Hematopoietic multipotent progenitor cell treated with erythropoietin and hydrocortisone succinate and interleukin-3 and kit ligand, for 8 days (in vitro differentiated cells): ENCODE results near the gene ELN.
"Not testable (repeated sequence)": the region's sequence is repeated elsewhere in the genome, so short reads cannot be mapped to it uniquely, and the experiment has no call there.

Source experiments
- DNase-seq: peaks from one replicate; pipeline ENCODE4 v3.0.0-alpha.2; 2015

ELN gene

DNA sequence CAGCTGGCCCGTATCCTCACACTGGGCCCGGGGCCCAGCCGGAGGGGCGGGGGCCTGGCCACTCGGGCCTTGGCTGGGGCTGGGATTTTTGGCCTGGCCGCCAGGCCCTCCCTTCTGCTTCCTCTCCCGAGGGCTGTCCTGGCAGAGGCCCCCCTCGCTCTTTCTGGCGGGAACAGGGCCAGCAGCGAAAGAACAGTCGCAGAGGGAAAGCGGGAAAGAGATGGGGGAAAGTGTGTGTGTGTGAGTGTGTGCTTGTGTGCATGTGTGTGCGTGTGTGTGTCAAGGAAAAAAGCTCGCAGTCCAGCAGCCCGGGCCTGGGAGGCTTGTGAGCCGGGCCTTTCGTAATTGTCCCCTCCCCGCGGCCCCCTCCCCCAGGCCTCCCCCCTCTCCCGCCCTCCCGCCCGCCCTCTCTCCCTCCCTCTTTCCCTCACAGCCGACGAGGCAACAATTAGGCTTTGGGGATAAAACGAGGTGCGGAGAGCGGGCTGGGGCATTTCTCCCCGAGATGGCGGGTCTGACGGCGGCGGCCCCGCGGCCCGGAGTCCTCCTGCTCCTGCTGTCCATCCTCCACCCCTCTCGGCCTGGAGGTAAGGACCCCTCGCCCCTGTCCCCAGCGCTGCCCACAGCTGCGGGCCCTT, at the start of gene ELN:
Gene ELN (plus strand): TSS at position 491 of the 638 bp plus-strand sequence. CDS start 15 bp downstream, at position 506.
- DNase-seq = no peak

DNA sequence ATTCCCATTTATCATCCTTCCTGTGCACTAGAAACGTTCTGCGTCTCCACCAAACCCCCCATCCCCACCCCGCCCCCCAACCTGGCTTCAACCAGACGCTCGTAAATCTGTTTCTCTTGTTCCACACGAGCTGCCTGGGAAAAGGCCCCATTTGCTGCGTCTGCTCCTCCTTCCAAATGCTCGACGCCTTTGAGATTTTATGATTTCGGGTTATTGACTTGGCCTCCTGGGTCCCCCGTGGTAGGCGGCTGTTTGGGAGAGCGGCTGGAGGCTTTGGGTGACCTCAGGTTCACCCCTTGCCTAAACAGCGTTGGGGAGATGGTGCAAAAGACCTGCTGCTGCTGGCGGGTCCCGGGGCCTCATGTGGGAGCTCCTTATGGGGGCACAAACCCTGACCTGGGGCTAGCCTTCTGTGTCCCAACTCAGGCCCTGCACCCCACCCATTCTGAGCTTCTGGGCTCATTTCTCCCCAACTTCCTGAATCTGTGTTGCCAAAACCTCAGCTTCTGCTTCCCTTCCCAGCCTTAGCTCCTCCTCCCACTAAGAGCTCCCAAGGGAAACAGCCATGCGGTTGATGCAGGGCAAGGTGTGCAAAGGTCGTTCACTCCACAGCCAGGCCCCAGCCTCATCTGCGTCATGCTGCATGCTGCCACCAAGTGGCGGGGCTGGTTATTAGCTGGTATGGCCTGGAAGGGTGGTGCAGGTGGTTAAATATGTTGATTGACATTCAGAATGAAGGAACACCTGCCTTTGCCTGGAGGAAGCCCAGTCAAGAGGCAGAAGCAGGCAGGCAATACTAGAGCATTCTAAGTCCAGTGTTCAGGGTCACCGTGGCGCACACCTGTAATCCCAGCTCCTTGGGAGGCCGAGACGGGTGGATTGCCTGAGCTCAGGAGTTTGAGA, 49.1 kb upstream of the ELN start:
- DNase-seq = peak; percentile 66

DNA sequence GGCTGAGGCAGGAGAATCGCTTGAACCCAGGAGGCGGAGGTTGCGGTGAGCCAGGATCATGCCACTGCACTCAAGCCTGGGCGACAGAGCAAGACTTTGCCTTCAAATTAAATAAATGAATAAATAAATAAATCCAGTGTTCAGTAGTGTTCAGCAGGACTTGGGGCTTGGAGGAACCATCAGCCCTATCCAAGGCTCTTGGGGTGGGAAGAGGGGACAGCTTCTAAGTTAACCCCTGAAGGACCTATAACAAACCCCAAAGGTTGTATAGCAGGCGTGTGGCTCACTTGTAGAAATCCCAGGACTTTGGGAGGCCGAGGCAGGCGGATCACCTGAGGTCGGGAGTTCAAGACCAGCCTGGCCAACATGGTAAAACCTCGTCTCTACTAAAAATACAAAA, 48.3 kb upstream of the ELN start:
- not testable (repeated sequence) for DNase-seq

DNA sequence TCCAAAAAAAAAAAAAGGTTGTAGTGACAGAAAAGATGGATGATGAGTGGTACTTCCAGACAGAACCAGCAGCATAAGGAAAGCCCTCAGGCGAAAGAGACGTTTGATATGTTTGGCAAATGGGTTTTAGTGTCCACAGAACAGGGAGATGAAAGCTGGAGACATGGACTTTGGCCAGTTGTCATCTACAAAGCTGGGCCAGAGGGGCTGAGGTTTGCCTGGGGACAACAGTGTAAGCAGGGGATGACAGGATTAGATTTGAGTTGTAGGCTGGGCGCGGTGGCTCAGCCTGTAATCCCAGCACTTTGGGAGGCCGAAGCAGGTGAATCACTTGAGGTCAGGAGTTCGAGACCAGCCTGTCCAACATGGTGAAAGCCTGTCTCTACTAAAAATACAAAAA, 47.8 kb upstream of the ELN start:
- DNase-seq = no peak

DNA sequence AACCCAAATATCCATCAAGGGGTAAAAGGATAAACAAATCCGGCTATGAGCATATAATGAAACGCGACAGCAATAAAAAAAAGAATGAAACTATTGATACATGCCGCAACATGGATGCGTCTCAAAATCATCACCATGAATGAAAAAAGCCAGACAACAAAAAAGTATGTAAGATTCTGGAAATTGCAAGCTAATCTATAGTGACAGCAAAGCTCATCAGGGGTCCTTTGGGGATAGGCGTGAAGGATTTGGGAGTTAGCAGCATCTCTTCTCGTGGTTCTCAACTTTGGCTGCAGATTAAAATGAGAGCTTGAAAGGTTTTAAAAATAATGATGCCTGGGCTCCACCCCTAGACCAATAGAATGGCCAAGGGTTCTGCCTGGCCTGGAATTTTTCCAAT, 46.0 kb upstream of the ELN start:
- DNase-seq = no peak

DNA sequence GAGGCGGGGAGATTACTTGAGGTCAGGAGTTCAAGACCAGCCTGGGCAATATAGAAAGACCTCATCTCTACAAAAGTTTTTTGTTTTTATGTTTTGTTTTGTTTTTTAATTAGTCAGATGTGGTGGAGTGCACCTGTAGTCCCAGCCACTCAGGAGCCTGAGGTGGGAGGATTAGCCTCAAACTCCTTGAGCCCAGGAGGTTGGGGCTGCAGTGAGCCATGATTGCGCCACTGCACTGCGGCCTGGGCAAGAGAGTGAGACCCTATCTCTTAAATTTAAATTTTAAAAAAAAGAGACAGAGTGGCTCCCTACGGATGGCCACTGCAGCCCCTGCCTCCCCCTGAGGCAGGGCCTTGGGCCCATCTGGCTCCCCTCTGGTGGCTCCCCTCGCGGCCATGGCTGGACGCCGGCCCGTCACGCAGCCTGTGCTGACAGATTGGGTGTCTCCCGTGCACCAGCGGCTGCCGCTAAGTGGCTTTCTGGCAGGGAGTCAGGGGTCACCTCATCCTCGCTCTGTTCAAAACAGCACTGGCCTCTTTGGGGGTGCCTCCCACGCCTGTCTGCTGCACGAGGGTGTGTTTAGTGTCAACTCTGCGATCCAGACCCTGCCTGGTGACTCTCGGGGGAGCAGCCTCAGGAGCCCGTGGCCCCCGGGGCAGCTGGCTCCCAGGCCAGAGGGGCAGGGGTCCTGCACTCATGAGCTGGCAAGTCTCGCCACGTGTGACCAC, 44.4 kb upstream of the ELN start:
- no peak for DNase-seq

DNA sequence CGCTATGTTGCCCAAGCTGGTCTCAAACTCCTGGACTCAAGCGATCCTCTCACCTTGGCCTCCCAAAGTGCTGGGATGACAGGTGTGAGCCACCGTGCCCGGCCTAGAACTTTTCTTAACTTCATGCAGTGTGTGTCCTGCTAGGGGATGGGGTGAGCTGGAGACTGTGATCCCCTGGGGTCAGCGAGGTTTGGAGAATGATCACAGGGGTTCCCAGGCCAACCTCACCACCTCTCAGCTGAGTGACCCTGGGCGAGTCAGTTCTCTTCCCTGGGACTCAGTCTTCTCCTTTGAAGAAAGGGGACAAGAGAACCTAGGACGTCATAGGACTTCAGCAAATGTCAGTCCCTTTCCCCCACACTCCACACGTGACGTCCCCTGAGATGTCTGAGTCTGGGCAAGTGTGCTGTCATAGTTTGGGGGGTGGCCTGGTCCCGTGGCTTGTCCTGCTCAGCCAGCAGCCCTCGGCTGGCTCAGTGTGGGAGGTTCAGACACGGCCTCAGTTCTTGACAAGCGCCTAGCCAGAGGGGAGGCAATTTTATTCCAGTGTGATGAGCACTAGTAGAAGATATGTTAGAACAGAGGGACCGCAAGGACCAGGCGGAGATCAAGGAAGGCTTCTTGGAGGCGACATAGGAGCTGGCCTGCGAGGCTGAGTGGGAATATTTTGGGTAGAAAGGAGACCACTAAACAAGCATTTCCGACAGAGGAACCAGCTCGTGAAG, 43.3 kb upstream of the ELN start:
- DNase-seq = no peak

DNA sequence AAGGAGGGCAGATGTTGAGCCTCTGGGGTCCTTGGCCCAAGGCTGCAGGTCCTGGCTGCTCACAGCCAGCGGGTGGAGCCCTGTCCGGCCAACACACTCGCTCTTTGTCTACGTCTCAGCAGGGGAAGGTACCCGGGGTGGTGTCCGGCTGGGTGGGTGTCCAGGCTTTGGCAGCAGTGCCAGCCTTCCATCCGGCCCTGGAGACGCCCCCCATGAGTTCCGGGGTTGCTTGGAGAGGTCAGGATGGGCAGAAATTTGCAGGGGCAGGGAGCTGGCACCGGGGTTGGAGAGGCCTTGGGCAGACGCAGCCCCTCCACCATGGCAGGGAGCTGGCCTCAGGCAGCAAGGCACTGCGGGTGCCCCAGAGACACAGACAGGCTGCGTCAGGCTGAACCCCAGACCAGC, 42.2 kb upstream of the ELN start:
- no peak for DNase-seq

DNA sequence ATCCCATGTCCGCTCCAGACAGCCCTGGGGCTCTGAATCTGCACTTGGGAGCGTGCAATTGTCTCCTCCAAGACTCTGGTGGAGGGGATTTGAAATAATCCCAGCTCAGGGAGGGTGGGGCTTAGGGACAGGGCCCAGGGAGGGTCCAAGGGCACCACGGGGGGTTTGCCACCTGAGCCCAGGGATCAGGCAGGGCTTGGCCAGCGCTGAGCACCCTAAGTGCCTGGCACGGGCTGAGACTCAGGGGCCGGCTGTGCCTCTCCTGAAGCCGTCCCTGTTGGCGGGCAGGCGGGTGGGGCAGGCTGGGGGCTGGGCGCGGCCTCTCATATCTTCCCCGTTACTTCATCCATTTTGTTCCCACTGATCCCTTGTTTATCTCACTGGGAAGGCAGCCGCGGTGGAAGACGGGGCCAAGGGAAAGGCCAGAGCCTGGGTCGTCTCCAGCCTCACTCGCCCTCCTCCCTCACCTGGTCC, 41.8 kb upstream of the ELN start:
- DNase-seq = no peak

DNA sequence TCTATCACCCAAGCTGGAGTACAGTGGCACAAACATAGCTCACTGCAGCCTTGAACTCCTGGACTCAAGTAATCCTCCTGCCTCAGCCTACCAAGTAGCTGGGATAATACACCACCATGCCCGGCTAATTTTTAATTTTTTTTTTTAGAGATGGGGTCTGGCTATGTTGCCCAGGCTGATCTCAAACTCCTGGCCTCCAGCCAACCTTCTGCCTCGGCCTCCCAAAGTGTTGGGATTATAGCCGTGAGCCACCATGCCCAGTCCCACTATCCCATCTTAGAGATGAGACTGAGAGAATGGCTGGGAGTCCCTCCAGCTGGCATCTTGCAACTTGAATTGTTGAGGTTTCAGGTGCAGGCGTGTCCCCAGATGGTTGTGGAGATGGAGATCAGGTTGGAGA, 40.7 kb upstream of the ELN start:
- DNase-seq = no peak

DNA sequence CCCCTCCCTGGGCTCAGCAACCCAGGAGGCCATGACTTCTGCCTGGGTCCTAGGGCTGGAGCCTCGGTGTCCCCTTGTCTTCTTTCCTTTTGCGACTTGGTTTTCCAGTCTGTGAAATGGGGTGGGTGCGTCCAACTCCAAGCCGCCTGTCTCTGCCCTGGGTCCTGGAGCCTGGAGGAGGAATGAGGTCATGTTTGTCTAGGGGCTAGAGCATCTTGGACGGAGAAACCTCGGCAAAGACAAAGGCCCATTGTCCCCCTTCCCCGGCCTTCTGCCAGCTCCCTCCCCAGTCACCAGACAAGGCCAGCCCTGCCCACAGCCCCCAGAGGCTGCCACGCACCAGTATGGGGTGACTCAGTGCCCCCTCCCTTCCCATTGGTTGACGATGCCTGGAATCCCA, 39.8 kb upstream of the ELN start:
- no peak for DNase-seq

DNA sequence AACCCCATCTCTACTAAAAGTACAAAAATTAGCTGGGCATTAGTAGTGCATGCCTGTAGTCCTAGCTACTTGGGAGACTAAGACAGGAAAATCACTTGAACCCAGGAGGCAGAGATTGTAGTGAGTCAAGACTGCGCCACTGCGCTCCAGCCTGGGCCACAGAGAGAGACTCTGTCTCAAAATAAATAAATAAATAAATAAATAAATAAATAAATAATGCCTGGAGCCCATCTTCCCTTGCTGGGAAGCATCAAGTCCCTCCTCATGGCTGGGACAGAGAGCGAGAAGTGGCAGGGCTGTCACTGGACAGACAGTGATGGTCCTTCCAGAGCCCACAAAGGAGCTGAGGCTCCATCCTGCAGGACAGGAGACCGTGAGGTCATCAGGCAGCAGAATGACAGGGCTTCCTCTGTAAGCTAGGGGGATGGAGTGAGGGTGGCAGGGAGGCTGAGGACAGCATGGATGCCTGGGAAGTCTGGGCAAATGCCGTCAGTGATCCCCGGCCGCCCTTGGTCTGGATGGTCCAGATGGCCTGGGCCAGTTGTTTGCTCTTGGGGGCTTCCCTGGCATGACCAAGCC, 36.4 kb upstream of the ELN start:
- no peak for DNase-seq

DNA sequence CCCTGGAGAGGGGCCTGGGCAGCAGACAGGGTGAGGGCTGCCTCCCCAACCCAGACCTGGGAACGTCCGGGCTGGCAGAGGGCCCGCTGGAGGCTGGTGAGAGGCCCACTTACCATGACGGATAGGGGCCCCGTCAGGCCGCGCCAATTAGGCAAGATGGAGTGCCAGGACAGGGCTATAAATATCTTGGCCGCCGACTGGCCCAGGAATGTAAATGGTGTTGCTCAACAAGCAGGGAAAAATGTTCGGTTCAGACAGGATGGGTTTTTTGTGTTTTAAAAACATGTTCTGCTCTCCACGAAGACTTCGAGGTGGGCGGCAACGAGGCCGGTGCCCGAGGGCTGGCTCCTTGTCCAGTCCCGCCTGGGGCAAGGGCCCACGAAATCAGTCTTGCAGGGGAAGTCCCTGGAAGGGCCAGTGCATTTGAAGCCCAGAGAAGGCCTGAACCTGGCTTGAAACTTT, 35.8 kb upstream of the ELN start:
- no peak for DNase-seq

DNA sequence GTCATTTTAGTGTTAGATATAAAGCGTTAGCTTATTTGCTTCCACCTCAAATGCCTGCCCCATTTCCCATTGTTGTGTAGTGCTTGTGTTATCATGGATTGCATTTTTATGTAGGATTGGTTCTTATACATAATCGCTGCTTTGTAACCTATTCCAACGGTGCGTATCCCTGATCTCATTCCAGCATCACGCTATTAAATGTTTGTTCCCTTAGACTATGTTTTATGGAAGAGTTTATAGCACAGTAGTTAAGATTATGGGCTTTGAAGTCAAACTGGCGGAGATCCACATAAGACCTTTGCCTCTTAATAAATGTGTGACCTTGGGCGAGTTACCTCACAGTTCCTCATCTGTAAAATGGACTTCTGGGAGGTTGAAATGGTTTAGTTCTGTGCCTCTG, 34.0 kb upstream of the ELN start:
- DNase-seq = no peak

DNA sequence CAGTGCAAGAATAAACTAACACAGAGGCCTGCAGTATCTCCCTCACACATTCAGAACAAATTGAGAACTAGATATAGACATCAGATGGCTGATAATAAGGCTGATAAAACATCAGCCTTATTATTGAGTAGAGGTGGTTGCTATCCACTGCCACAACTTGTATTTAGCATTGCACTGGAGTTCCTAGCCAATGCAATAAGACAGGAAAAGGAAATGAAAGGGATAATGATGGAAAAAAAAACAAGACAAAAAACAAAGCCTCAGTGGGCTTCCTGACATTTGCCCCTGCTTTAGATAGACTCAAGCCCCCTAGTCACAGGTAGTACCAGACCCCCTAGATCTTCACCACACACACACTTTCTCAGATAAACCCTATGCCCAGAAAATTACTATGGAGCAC, 33.2 kb upstream of the ELN start:
- DNase-seq = no peak

DNA sequence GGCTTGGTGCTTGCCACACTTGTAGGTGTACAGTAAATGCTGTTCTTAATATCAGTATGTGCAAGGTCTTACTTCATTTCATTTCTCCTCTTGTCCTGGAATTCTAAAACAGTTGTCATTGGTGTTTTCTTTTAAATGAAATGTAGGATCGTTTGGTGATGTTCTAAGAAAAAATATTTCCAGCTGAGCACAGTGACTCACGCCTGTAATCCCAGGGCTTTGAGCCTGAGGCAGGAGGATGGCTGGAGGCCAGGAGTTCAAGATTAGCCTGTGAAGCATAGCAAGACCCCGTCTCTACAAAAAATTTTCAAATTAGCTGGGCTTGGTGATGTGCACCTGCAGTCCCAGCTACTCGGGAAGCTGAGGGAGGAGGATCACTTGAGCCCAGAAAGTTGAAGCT, 32.6 kb upstream of the ELN start:
- no peak for DNase-seq

DNA sequence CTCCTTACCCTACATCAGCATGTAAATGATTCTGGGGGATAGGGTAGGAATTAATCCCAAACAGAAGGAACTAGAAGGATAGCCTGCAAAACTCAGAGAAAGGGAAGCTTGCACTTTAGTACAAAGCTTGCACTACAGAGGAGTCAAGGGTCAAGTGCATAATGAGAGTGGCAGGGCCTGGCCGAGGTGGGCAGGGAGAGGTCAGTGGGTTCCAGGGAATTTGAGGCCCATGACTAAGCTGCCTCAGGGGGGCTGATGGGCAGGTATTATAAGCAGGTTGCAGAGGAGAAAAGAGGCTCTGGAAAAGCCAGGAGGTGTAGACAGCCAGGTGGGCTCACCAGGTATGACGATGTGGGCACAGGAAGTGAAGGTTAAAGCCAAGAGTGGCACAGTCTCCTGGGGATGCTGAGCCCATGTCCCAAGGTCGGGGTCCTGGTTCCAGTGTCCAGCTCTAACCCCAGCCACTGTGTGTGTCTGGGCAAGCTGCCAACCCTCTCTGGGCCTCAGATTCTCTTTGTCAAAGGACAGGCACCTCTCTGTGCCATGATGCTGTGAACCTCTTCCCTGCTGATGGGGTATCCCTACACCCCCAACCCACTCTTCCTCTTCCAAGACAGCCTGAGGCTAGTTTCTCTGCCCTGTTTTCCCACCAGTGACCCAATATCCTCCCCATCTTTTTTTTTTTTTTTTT, 32.0 kb upstream of the ELN start:
- DNase-seq = no peak

DNA sequence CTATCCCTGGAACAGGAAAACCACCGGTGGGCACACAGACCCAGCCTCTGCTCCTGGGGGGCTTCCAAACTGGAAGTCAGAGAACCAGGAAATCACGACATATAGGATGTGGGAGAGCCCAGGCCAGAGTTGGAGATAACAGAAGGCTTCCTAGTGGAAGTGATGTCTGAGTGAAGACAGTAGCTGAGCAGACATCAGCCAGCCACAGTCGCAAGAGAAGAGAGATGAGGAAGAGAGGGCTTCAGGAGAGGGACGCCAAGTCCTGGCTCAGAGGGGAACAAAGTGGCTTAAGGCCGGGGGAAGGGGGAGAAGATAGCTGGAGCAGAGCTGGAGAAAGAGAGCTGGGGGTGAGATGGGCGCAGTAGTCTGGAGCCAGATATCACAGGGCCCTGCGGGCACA, 30.9 kb upstream of the ELN start:
- DNase-seq = no peak

DNA sequence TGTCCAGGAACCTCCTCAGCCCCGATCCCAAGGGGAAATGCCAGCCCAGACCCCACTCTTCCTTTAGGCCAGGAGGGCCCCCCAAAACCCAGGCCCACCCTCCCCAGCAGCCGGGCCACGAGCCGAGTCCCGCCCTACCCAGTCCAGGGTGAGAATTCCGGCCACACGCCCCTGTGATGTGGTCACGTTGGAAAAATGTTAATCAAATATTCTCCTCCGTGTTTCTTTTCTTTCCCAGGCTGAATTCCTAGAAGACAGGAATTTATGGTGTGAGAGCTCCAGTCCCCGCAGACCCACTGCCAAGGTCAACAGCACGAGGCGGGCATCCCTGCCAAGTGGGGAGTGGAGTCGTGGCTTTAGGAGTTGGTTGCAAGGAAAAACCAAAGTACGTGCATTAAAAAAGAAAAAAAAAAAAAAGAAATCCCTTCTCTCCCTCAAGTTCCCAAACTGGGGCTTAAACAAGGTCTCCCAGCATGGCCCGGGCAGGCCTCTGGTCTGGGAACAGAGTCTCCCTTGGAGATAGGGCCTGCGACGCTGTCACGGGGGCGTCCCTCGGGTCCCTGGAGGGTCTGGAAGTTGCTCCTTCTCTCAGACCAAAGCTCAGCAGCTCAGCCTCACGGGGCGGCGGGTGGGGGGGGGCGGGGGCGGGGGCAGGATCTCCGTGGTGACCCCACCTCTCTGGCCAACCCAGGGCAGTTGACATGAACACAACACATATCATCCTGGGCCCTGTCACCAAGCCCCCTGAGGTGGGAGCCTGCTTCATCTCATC, 28.1 kb upstream of the ELN start:
- no peak for DNase-seq

DNA sequence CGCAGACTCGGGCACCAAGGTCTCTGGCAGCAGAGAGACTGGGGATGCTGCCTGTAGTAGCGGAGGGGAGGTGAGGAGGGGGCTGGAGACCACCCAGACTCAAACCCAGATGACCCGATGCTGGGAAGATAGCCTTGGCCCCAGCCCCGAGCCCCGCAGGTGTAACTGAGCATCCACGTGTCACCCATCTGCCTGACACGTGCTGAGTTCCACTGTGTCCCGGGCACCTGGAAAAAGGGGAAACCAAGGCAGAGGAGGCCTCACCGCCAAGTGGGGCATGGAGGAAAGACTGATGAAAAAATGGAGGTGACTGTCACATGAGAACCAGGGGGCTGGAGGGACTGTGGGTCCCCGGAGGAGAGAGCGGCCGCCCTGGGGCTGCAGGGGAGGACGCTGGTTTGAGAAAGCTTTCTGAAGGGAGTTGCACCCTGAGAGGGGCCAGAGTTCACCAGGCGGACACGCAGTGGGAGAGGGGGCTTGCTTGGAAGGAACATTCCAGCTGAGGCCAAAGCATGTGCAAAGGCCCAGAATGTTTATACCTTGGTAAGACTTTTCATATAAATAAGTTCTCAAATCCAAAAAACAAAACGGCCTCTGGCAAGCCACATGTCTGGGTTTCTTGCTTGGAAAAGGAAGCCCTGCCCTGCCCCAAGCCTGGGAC, 27.4 kb upstream of the ELN start:
- DNase-seq = no peak

DNA sequence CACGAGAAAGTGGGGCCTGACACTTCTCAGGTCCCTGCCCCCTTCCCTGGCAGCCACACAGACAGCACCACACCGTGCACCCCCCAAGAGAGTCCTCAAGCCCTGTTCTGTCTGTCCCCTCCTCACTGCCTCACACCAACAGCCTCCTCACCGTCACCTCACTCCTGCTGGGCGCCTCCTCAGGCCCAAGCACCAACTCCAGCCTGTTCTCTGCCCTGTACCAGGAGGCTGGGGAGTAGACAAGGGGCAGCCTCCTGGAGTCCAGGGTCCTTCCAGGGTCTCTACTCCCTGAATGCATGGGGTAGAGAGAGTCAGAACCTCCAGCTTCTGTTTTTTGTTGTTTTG, 26.9 kb upstream of the ELN start:
- DNase-seq = no peak
